A549 (cell line): Measurements from ENCODE around the gene ATG5. TPM values are rescaled to one million over a fixed set of nuclear protein-coding genes. Genes with fewer than 3 reads are reported as not detected.

ENCODE experiments used
- ATAC-seq, 2 experiments: fragments of 200-7000 bp in 1 of 2; fragments of >200 bp in 1 of 2; cut with Nextera tagmentation in 1 of 2; cut with Tn5 transposase in 1 of 2; 3 replicates each; pipeline versions ENCODE4 v1.8.0 to v1.9.1; 2018 to 2020; ENCODE audit warnings: mild to moderate bottlenecking in 1 of 2, moderate library complexity in 1 of 2
- CTCF ChIA-PET: fragments of 300-600 bp; sonication (Branson Sonifier 250); formaldehyde crosslinking; extraction: SDS; loops from one replicate; lab custom pipeline; 2021; ENCODE audit warnings: antibody characterized with exemption, inconsistent platforms; lab: Yijun Ruan, JAX
- POLR2A ChIA-PET: fragments of 350-600 bp; formaldehyde crosslinking; extraction: SDS; loops from one replicate; lab custom pipeline; 2021; ENCODE audit warnings: antibody characterized with exemption, inconsistent platforms; lab: Yijun Ruan, JAX
- DNase-seq, 2 experiments: peaks; one replicate each; pipeline versions ENCODE4 v3.0.0 to v3.0.0-alpha.2; 2011 to 2016; ENCODE audit warnings: low read depth in 1 of 2, low spot score in 1 of 2
- FAIRE-seq: peaks from 2 replicates; lab custom pipeline; 2011; peaks lifted over from hg19 to GRCh38; lab: Jason Lieb, UNC
- H3K27ac ChIP-seq, 2 experiments: fragments of >200 bp; sonication (Bioruptor Twin); formaldehyde crosslinking; 3 replicates each; pipeline ENCODE4 v1.5.1; 2016 to 2017
- H3K4me1 ChIP-seq: fragments of >200 bp; sonication (Bioruptor Twin); formaldehyde crosslinking; 3 replicates; pipeline ENCODE4 v1.6.1; 2016
- H3K4me2 ChIP-seq: fragments of >200 bp; sonication (Bioruptor Twin); formaldehyde crosslinking; 3 replicates; pipeline ENCODE4 v1.6.1; 2016
- H3K4me3 ChIP-seq: fragments of >200 bp; sonication (Bioruptor Twin); formaldehyde crosslinking; 3 replicates; pipeline ENCODE4 v1.5.1; 2016
- H3K9me3 ChIP-seq: fragments of >200 bp; sonication (Bioruptor Twin); formaldehyde crosslinking; 3 replicates; pipeline ENCODE4 v1.6.1; 2016
- ATOH8 ChIP-seq: fragments of 250-450 bp; sonication (Bioruptor Pico); IDR thresholded peaks from 2 replicates; pipeline ENCODE4 v1.5.0; 2020; ENCODE audit warnings: low read depth, mild to moderate bottlenecking, moderate library complexity
- CBX2 ChIP-seq: fragments of 200-600 bp; sonication (generic); IDR thresholded peaks from 2 replicates; pipeline ENCODE4 v1.6.1; 2016; ENCODE audit warnings: low read depth, mild to moderate bottlenecking, borderline replicate concordance
- CBX8 ChIP-seq: fragments of 200-600 bp; sonication (generic); IDR thresholded peaks from 2 replicates; pipeline ENCODE4 v1.6.1; 2016
- CEBPB ChIP-seq, 2 experiments: fragments of >200 bp in 1 of 2; sonication (Bioruptor Twin) in 1 of 2; formaldehyde crosslinking in 1 of 2; IDR thresholded peaks; 2 replicates each; pipeline ENCODE4 v1.6.1; 2012 to 2016
- CTCF ChIP-seq: fragments of >200 bp; sonication (Bioruptor Twin); formaldehyde crosslinking; IDR thresholded peaks from 3 replicates; pipeline ENCODE4 v1.5.1; 2016
- EHF ChIP-seq: fragments of 250-450 bp; sonication (Bioruptor Pico); IDR thresholded peaks from 2 replicates; pipeline ENCODE4 v1.5.0; 2020; ENCODE audit warnings: mild to moderate bottlenecking
- EP300 ChIP-seq, 2 experiments: fragments of >200 bp; sonication (Bioruptor Twin); formaldehyde crosslinking; IDR thresholded peaks; 2 replicates in 1 of 2; 3 replicates in 1 of 2; pipeline ENCODE4 v1.6.1; 2016 to 2017
- GATA3 ChIP-seq: IDR thresholded peaks from 2 replicates; pipeline ENCODE4 v1.6.1; 2012; ENCODE audit warnings: borderline replicate concordance
- HDAC2 ChIP-seq: fragments of 200-600 bp; sonication (generic); IDR thresholded peaks from 2 replicates; pipeline ENCODE4 v1.6.1; 2016
- MAFK ChIP-seq: fragments of 450-650 bp; IDR thresholded peaks from 2 replicates; pipeline ENCODE4 v1.6.1; 2014; ENCODE audit not compliant: partially characterized antibody
- MAZ ChIP-seq: fragments of 150-350 bp; IDR thresholded peaks from 2 replicates; pipeline ENCODE4 v1.6.1; 2014; ENCODE audit warnings: antibody characterized with exemption, low read depth, low read length, borderline replicate concordance
- NFE2L2 ChIP-seq: fragments of 150-350 bp; conservative IDR thresholded peaks from 2 replicates; pipeline ENCODE4 v1.6.1; 2014; ENCODE audit warnings: low read length
- PBX3 ChIP-seq: IDR thresholded peaks from 2 replicates; pipeline ENCODE4 v1.6.1; 2012
- PHF8 ChIP-seq: fragments of 200-600 bp; sonication (generic); IDR thresholded peaks from 2 replicates; pipeline ENCODE4 v1.6.1; 2016; ENCODE audit warnings: low read depth, mild to moderate bottlenecking, antibody characterized with exemption, moderate library complexity, borderline replicate concordance
- RAD21 ChIP-seq, 2 experiments: fragments of >200 bp in 1 of 2; sonication (Bioruptor Twin) in 1 of 2; formaldehyde crosslinking in 1 of 2; IDR thresholded peaks in 1 of 2; conservative IDR thresholded peaks in 1 of 2; 2 replicates in 1 of 2; 3 replicates in 1 of 2; pipeline ENCODE4 v1.6.1; 2012 to 2018; ENCODE audit warnings: inconsistent platforms in 1 of 2
- RARB ChIP-seq: fragments of 250-450 bp; sonication (Bioruptor Pico); IDR thresholded peaks from 2 replicates; pipeline ENCODE4 v1.8.0; 2021; ENCODE audit warnings: mild to moderate bottlenecking, moderate library complexity
- RNF2 ChIP-seq: fragments of 200-600 bp; sonication (generic); IDR thresholded peaks from 2 replicates; pipeline ENCODE4 v1.6.1; 2016; ENCODE audit warnings: low read depth, mild to moderate bottlenecking, antibody characterized with exemption, moderate library complexity, borderline replicate concordance
- SMC3 ChIP-seq: fragments of >200 bp; sonication (Bioruptor Twin); formaldehyde crosslinking; IDR thresholded peaks from 3 replicates; pipeline ENCODE4 v1.6.1; 2018; ENCODE audit warnings: inconsistent platforms
- TP53 ChIP-seq: fragments of 250-450 bp; sonication (Bioruptor Pico); IDR thresholded peaks from 2 replicates; pipeline ENCODE4 v1.5.0; 2021; ENCODE audit warnings: mild to moderate bottlenecking, moderate library complexity
- ZC3H11A ChIP-seq: fragments of 450-650 bp; IDR thresholded peaks from 2 replicates; pipeline ENCODE4 v1.6.1; 2014; ENCODE audit warnings: antibody characterized with exemption, mild to moderate bottlenecking
- ZFP36 ChIP-seq: fragments of 450-650 bp; IDR thresholded peaks from 2 replicates; pipeline ENCODE4 v1.6.1; 2014; ENCODE audit warnings: borderline replicate concordance; ENCODE audit not compliant: partially characterized antibody
- WGBS: methylation state at CpG from one replicate; pipeline ENCODE4 v1.1.6; 2017; ENCODE audit errors: missing lambda C conversion rate; 5-methylcytosine and 5-hydroxymethylcytosine counted together
- polyA plus RNA-seq, 4 experiments: library from polyadenylated mRNA; depleted of rRNA in 3 of 4; stranded (reverse); fragments of >200 nt; fragmentation: RNase III in 1 of 4; extraction: RNeasy Plus Mini Kit Qiagen cat#74134 plus additional on column Dnase treatment in 1 of 4; gene quantifications; 2 replicates in 3 of 4; 3 replicates in 1 of 4; pipeline ENCODE4 v1.2.3, GENCODE V29; 2011 to 2017
- TF ChIP-seq, protein P1 (sequence below): fragments of 150-350 bp; IDR thresholded peaks from 2 replicates; pipeline ENCODE4 v1.6.1; 2014; ENCODE audit warnings: low read depth, mild to moderate bottlenecking, low read length
- TF ChIP-seq, protein P2 (sequence below): IDR thresholded peaks from 2 replicates; pipeline ENCODE4 v1.6.1; 2012; ENCODE audit warnings: low read depth, borderline replicate concordance
- TF ChIP-seq, protein P3 (sequence below): fragments of 250-450 bp; sonication (Bioruptor Pico); IDR thresholded peaks from 2 replicates; pipeline ENCODE4 v1.5.0; 2021; ENCODE audit warnings: mild to moderate bottlenecking, moderate library complexity, borderline replicate concordance
- TF ChIP-seq, protein P4 (sequence below): fragments of >200 bp; sonication (Bioruptor Twin); formaldehyde crosslinking; IDR thresholded peaks from 2 replicates; pipeline ENCODE4 v1.6.1; 2016
- TF ChIP-seq, protein P5 (sequence below): fragments of 200-600 bp; sonication (generic); IDR thresholded peaks from 2 replicates; pipeline ENCODE4 v1.6.1; 2016; ENCODE audit warnings: antibody characterized with exemption, mild to moderate bottlenecking, moderate library complexity

Gene ATG5
- polyA plus RNA-seq, 2 of the 4 experiments (the other 2 are of a cell fraction) = 26.6 to 53.5 TPM

- FAIRE-seq (no peak), ATAC-seq (no peak), DNase-seq (no peak)
- no peak overlapping the region for H3K4me3 ChIP-seq
- no peaks in the 10 kb centered on the region for H3K4me1 ChIP-seq
- ChIA-PET CTCF (no interaction called here), POLR2A (no interaction called here)
- H3K9me3 ChIP-seq = no peaks in the 10 kb centered on the region
- H3K27ac ChIP-seq = no peak overlapping the region
- 96% methylated on average over 4 of the region's 4 CpGs for WGBS
- no peak overlapping the region for H3K4me2 ChIP-seq
- no peak for TF ChIP-seq SMC3
- TF ChIP-seq, protein P1, sequence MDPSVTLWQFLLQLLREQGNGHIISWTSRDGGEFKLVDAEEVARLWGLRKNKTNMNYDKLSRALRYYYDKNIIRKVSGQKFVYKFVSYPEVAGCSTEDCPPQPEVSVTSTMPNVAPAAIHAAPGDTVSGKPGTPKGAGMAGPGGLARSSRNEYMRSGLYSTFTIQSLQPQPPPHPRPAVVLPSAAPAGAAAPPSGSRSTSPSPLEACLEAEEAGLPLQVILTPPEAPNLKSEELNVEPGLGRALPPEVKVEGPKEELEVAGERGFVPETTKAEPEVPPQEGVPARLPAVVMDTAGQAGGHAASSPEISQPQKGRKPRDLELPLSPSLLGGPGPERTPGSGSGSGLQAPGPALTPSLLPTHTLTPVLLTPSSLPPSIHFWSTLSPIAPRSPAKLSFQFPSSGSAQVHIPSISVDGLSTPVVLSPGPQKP = no peak
- TF ChIP-seq NFE2L2 = no peak
- TF ChIP-seq TP53 (CRISPR knock-in tag) = no peak
- TF ChIP-seq CBX8 = no peak
- TF ChIP-seq PBX3 = no peak
- TF ChIP-seq RARB (CRISPR knock-in tag) = no peak
- TF ChIP-seq CEBPB (IDR thresholded peaks at IDR 0.05) = no peak
- TF ChIP-seq, protein P2, sequence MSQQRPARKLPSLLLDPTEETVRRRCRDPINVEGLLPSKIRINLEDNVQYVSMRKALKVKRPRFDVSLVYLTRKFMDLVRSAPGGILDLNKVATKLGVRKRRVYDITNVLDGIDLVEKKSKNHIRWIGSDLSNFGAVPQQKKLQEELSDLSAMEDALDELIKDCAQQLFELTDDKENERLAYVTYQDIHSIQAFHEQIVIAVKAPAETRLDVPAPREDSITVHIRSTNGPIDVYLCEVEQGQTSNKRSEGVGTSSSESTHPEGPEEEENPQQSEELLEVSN = no peak
- no peak for TF ChIP-seq PHF8
- TF ChIP-seq MAFK = no peak
- TF ChIP-seq, protein P3, sequence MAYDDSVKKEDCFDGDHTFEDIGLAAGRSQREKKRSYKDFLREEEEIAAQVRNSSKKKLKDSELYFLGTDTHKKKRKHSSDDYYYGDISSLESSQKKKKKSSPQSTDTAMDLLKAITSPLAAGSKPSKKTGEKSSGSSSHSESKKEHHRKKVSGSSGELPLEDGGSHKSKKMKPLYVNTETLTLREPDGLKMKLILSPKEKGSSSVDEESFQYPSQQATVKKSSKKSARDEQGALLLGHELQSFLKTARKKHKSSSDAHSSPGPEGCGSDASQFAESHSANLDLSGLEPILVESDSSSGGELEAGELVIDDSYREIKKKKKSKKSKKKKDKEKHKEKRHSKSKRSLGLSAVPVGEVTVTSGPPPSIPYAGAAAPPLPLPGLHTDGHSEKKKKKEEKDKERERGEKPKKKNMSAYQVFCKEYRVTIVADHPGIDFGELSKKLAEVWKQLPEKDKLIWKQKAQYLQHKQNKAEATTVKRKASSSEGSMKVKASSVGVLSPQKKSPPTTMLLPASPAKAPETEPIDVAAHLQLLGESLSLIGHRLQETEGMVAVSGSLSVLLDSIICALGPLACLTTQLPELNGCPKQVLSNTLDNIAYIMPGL (CRISPR knock-in tag) = no peak
- no peak for TF ChIP-seq MAZ
- no peak for TF ChIP-seq ZC3H11A
- TF ChIP-seq CBX2 = no peak
These were observed 82.3 kb downstream of the ATG5 start for GRCh38 chr6:106243261-106243660.

- no peak for DNase-seq
- no peak for FAIRE-seq
- no peak for ATAC-seq
- Histone ChIP-seq H3K27ac (no peak overlapping the region), H3K9me3 (no peaks in the 10 kb centered on the region), H3K4me2 (no peak overlapping the region), H3K4me1 (no peaks in the 10 kb centered on the region), H3K4me3 (no peak overlapping the region)
- CTCF ChIA-PET = no interaction called here
- POLR2A ChIA-PET = no interaction called here
- TF ChIP-seq CTCF (no peak), MAZ (no peak), RAD21 (conservative IDR thresholded peaks at IDR 0.05 in 1 of 2, IDR thresholded peaks at IDR 0.05 in 1 of 2) (no peak), HDAC2 (no peak), EP300 (IDR thresholded peaks at IDR 0.05) (no peak), RNF2 (no peak), CBX8 (no peak), ATOH8 (CRISPR knock-in tag) (no peak), CBX2 (no peak), EHF (CRISPR knock-in tag) (no peak), ZFP36 (no peak), GATA3 (no peak), SMC3 (no peak), CEBPB (IDR thresholded peaks at IDR 0.05) (no peak)
- TF ChIP-seq, protein P4, sequence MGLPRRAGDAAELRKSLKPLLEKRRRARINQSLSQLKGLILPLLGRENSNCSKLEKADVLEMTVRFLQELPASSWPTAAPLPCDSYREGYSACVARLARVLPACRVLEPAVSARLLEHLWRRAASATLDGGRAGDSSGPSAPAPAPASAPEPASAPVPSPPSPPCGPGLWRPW = no peak
- TF ChIP-seq, protein P5, sequence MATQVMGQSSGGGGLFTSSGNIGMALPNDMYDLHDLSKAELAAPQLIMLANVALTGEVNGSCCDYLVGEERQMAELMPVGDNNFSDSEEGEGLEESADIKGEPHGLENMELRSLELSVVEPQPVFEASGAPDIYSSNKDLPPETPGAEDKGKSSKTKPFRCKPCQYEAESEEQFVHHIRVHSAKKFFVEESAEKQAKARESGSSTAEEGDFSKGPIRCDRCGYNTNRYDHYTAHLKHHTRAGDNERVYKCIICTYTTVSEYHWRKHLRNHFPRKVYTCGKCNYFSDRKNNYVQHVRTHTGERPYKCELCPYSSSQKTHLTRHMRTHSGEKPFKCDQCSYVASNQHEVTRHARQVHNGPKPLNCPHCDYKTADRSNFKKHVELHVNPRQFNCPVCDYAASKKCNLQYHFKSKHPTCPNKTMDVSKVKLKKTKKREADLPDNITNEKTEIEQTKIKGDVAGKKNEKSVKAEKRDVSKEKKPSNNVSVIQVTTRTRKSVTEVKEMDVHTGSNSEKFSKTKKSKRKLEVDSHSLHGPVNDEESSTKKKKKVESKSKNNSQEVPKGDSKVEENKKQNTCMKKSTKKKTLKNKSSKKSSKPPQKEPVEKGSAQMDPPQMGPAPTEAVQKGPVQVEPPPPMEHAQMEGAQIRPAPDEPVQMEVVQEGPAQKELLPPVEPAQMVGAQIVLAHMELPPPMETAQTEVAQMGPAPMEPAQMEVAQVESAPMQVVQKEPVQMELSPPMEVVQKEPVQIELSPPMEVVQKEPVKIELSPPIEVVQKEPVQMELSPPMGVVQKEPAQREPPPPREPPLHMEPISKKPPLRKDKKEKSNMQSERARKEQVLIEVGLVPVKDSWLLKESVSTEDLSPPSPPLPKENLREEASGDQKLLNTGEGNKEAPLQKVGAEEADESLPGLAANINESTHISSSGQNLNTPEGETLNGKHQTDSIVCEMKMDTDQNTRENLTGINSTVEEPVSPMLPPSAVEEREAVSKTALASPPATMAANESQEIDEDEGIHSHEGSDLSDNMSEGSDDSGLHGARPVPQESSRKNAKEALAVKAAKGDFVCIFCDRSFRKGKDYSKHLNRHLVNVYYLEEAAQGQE = no peak
These were observed 84.1 kb downstream of the ATG5 start for GRCh38 chr6:106241498-106241897.
